K562 (cell line): Measurements from ENCODE around the gene ZNF778. TPM values are rescaled to one million over a fixed set of nuclear protein-coding genes. Genes with fewer than 3 reads are reported as not detected.

Experiments
- ATAC-seq: fragments of 200-7000 bp; cut with Tn5 transposase; 3 replicates; pipeline ENCODE4 v1.9.1; 2020; ENCODE audit warnings: moderate library complexity
- BruUV-seq: library from RNA; stranded (reverse); fragments of 400-500 nt; replicated peaks from 2 replicates; lab custom pipeline; 2021; lab: Mats Ljungman, UMichigan
- CTCF ChIA-PET: fragments of 300-600 bp; formaldehyde crosslinking; extraction: SDS; loops from one replicate; lab custom pipeline; 2021; ENCODE audit warnings: low intra/inter-chr PET ratio; lab: Yijun Ruan, JAX
- POLR2A ChIA-PET: fragments of 300-600, 350-650 bp; sonication (Branson Sonifier 250); formaldehyde crosslinking; extraction: SDS; loops from one replicate; lab custom pipeline; 2021; ENCODE audit warnings: antibody characterized with exemption, inconsistent platforms; lab: Yijun Ruan, JAX
- DNase-seq, 4 experiments: peaks; one replicate each; pipeline versions ENCODE4 v3.0.0 to v3.0.0-alpha.2; 2011 to 2018; ENCODE audit warnings: low spot score in 3 of 4, mixed read lengths in 3 of 4; ENCODE audit errors: extremely low read depth in 1 of 4
- FAIRE-seq: peaks from 2 replicates; lab custom pipeline; 2011; peaks lifted over from hg19 to GRCh38; lab: Jason Lieb, UNC
- H2AFZ ChIP-seq: 2 replicates; pipeline ENCODE4 v1.6.0; 2011; ENCODE audit warnings: low read depth, low read length, control low read depth, inconsistent platforms
- H3K27ac ChIP-seq: fragments of 200-600 bp; 3 replicates; pipeline ENCODE4 v1.8.0; 2011; ENCODE audit warnings: low read depth, mild to moderate bottlenecking, control low read depth, inconsistent platforms, low read length, moderate library complexity, mixed read lengths; ENCODE audit errors: extremely low read depth
- H3K27me3 ChIP-seq, 2 experiments: fragments of 300-600 bp in 1 of 2; 2 replicates in 1 of 2; 3 replicates in 1 of 2; pipeline versions ENCODE4 v1.6.0 to v1.8.0; 2011; ENCODE audit warnings: inconsistent platforms in 2 of 2, low read length in 2 of 2, mild to moderate bottlenecking in 1 of 2, mixed read lengths in 1 of 2, moderate library complexity in 1 of 2; ENCODE audit not compliant: control insufficient read depth in 2 of 2, insufficient read depth in 2 of 2
- H3K36me3 ChIP-seq: fragments of 300-600 bp; 3 replicates; pipeline ENCODE4 v1.8.0; 2011; ENCODE audit warnings: mild to moderate bottlenecking, low read length, inconsistent platforms; ENCODE audit not compliant: control insufficient read depth, insufficient read depth
- H3K4me1 ChIP-seq, 2 experiments: fragments of 200-600 bp in 1 of 2; replicated peaks in 1 of 2; 2 replicates in 1 of 2; 3 replicates in 1 of 2; pipeline versions ENCODE4 v1.5.1 to v1.8.0; 2011; ENCODE audit warnings: inconsistent platforms in 2 of 2, low read length in 2 of 2, mild to moderate bottlenecking in 1 of 2, mixed read lengths in 1 of 2, moderate library complexity in 1 of 2; ENCODE audit not compliant: control insufficient read depth in 2 of 2, insufficient read depth in 2 of 2
- H3K4me2 ChIP-seq: 2 replicates; pipeline ENCODE4 v1.6.1; 2011; ENCODE audit warnings: low read length, control low read depth, inconsistent platforms, mixed read lengths; ENCODE audit not compliant: insufficient read depth
- H3K4me3 ChIP-seq: fragments of 200-600 bp; sonication (generic), shearing (Covaris generic); 2 replicates; pipeline ENCODE4 v1.5.1; 2016; ENCODE audit warnings: control low read depth, inconsistent platforms
- H3K79me2 ChIP-seq: fragments of 200-600 bp; 3 replicates; pipeline ENCODE4 v1.8.0; 2011; ENCODE audit warnings: low read length, inconsistent platforms; ENCODE audit not compliant: control insufficient read depth, insufficient read depth
- H3K9ac ChIP-seq, 2 experiments: 2 replicates each; pipeline versions ENCODE4 v1.6.0 to v1.6.1; 2011; ENCODE audit warnings: low read depth in 2 of 2, low read length in 2 of 2, control low read depth in 1 of 2, inconsistent platforms in 1 of 2, mild to moderate bottlenecking in 1 of 2, mixed read lengths in 1 of 2; ENCODE audit not compliant: insufficient read depth in 1 of 2
- H3K9me1 ChIP-seq: one replicate; pipeline ENCODE4 v1.6.0; 2011; ENCODE audit warnings: inconsistent platforms, mild to moderate bottlenecking, low read length, moderate library complexity; ENCODE audit not compliant: control insufficient read depth, insufficient read depth
- H3K9me3 ChIP-seq: replicated peaks from 2 replicates; pipeline ENCODE4 v1.5.1; 2011; ENCODE audit warnings: low read depth, low read length, inconsistent platforms; ENCODE audit not compliant: control insufficient read depth, insufficient read depth
- H4K20me1 ChIP-seq: replicated peaks from 2 replicates; pipeline ENCODE4 v1.6.1; 2011; ENCODE audit warnings: low read length, inconsistent platforms, mixed read lengths; ENCODE audit not compliant: control insufficient read depth, insufficient read depth
- ARHGAP35 ChIP-seq: fragments of 450-650 bp; IDR thresholded peaks from 2 replicates; pipeline ENCODE4 v1.6.1; 2018; ENCODE audit not compliant: partially characterized antibody
- DNMT1 ChIP-seq: fragments of 450-650 bp; IDR thresholded peaks from 2 replicates; pipeline ENCODE4 v1.6.1; 2016; ENCODE audit warnings: antibody characterized with exemption, mild to moderate bottlenecking
- WGBS: fragments of 100-300 bp; shearing (Covaris generic); methylation state at CpG from one replicate; pipeline ENCODE4 v1.1.6; 2016; ENCODE audit warnings: low coverage, mixed read lengths; ENCODE audit not compliant: insufficient coverage; ENCODE audit errors: missing lambda C conversion rate; 5-methylcytosine and 5-hydroxymethylcytosine counted together
- in situ Hi-C: fragments of 300-500 bp; cut with MboI; formaldehyde crosslinking; loops from 4 replicates; pipeline ENCODE4 v1.15.0; 2018; ENCODE audit warnings: inconsistent platforms, mixed read lengths
- intact Hi-C: fragments of 100-400 bp; cut with micrococcal nuclease; formaldehyde crosslinking; loops from 2 replicates; pipeline ENCODE4 v1.14.2; 2022
- polyA plus RNA-seq, 8 experiments: library from polyadenylated mRNA; depleted of rRNA in 4 of 8; stranded (reverse) in 5 of 8; unstranded in 3 of 8; fragments of >200 nt; fragmentation: Nextera tagmentation in 2 of 8; fragmentation: Illumina TruSeq in 1 of 8; extraction: Ambion mirVana in 2 of 8; extraction: Trizol in 1 of 8; gene quantifications; 2 replicates each; pipeline versions ENCODE4 v1.2.1 to v1.2.3, GENCODE V29; 2011 to 2014; ENCODE audit warnings: inconsistent platforms in 1 of 8, missing spikeins in 1 of 8
- total RNA-seq, 7 experiments: library from RNA; depleted of rRNA in 6 of 7; stranded (reverse); fragments of >200 nt in 6 of 7; fragmentation: Illumina TruSeq in 2 of 7; extraction: Trizol in 2 of 7; gene quantifications; 2 replicates each; pipeline versions ENCODE4 v1.2.1 to v1.2.3, GENCODE V29; 2011 to 2021; ENCODE audit warnings: low replicate concordance in 1 of 7

Gene ZNF778
- total and polyA plus RNA-seq, 9 of the 15 experiments (the other 6 are each of a cell fraction or from before 2014, with no cell fraction given), result 0.70 to 60.6 (median 7.5) TPM

DNA sequence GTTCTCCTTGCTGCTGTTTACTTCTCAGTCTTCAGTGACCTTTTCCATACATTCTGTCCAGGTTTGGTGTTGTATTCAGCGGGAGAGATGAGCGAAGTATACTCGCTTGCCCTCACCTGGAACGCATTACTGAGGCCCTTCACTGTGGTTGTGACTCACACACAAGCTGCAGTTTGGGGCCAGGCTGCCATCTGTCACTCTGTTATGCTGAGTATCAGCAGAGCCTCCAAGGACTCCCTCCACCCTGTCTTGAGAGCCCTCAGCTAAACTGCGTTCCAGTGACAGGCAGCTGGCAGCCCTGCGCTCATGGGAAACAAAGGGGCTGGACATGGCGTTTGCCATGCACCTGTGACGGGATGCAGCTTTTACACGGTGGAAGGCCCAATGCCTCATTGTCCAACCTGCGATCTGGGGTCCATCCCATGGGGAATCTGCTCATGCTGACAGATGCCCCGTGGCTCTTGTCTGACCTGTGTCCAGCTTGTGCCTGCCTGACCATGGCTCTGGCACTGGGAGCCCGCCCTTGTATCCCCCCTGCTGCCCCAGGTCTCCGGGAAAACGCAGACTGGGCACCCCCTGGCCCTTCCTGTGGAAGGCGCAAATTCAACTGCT is 6.5 kb upstream of the ZNF778 start:
- in situ Hi-C loops, result loop anchor here (10.0 kb wide), 1 partner anchor 396 kb away; the partner anchor contains the start of gene APRT
- FAIRE-seq (no peak), DNase-seq (no peak), ATAC-seq (peak; percentile 53; the same call in 2 of the 3 replicates)
- H3K9ac ChIP-seq, result peak overlapping the region in 1 of 2 experiments; percentile 36; a peak in 2 of 4 replicates
- H3K27me3 ChIP-seq, result peaks cover 16 to 20% of the 10 kb centered on the region in 2 experiments; a peak in 3 of 5 replicates
- no peak overlapping the region for H3K4me2 ChIP-seq
- TF ChIP-seq DNMT1 (no peak), ARHGAP35 (no peak)
- H3K27ac ChIP-seq, result no peak overlapping the region
- no peaks in the 10 kb centered on the region for H3K36me3 ChIP-seq
- 10% methylated on average over 15 of the region's 15 CpGs for WGBS
- H3K79me2 ChIP-seq, result no peaks in the 10 kb centered on the region
- H3K4me1 ChIP-seq, result peaks cover 3% of the 10 kb centered on the region in 2 experiments; a peak in 3 of 5 replicates
- ChIA-PET POLR2A (no interaction called here), CTCF (no interaction called here)
- intact Hi-C loops, result no loop called here
- H2AFZ ChIP-seq, result no peak overlapping the region
- BruUV-seq, result no TSS peak
- H3K9me1 ChIP-seq, result no peaks in the 10 kb centered on the region
- no peaks in the 10 kb centered on the region for H3K9me3 ChIP-seq
- no peak overlapping the region for H3K4me3 ChIP-seq
- no peaks in the 10 kb centered on the region; the same call in 1 of the 2 replicates for H4K20me1 ChIP-seq
